ENCODE data around the gene BPIFA1. TPM values are rescaled to one million over a fixed set of nuclear protein-coding genes. Genes with fewer than 3 reads are reported as not detected.
A peak's percentile ranks its signal among the peaks of the same experiment; 100 is the strongest.

The BPIFA1 gene
- total RNA-seq (not detected), polyA plus RNA-seq (not detected)

- ATAC-seq (no peak), DNase-seq (no peak), FAIRE-seq (no peak)
- Histone ChIP-seq H3K36me3 (no peaks in the 10 kb centered on the region), H3K27ac (no peak within 1 kb of the TSS), H3K4me3 (no peak within 1 kb of the TSS), H3K9me3 (no peaks in the 10 kb centered on the region), H3K4me1 (no peaks in the 10 kb centered on the region), H3K27me3 (no peaks in the 10 kb centered on the region)
- TF ChIP-seq, protein P1, sequence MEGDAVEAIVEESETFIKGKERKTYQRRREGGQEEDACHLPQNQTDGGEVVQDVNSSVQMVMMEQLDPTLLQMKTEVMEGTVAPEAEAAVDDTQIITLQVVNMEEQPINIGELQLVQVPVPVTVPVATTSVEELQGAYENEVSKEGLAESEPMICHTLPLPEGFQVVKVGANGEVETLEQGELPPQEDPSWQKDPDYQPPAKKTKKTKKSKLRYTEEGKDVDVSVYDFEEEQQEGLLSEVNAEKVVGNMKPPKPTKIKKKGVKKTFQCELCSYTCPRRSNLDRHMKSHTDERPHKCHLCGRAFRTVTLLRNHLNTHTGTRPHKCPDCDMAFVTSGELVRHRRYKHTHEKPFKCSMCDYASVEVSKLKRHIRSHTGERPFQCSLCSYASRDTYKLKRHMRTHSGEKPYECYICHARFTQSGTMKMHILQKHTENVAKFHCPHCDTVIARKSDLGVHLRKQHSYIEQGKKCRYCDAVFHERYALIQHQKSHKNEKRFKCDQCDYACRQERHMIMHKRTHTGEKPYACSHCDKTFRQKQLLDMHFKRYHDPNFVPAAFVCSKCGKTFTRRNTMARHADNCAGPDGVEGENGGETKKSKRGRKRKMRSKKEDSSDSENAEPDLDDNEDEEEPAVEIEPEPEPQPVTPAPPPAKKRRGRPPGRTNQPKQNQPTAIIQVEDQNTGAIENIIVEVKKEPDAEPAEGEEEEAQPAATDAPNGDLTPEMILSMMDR (IDR thresholded peaks at IDR 0.05), result no peak
- 37 to 39% methylated on average over 5 of the region's 5 CpGs for WGBS, 2 donors
- intact Hi-C loops (cut with DNase I), result no loop called here
Observed at GRCh38 chr20:33235696-33236095, at the start of gene BPIFA1. Gene BPIFA1, plus strand, starts transcription at chr20:33235996. Its CDS starts 1,716 bp downstream, at chr20:33237712.

- H3K27ac ChIP-seq, result no peak overlapping the region
- no peak for FAIRE-seq
- no peaks in the 10 kb centered on the region for H3K9me3 ChIP-seq
- 81 to 85% methylated on average over 4 of the region's 4 CpGs for WGBS, 2 donors
- H3K4me3 ChIP-seq, result no peak overlapping the region
- no peak for DNase-seq
- H3K36me3 ChIP-seq, result no peaks in the 10 kb centered on the region
- H3K4me1 ChIP-seq, result peaks cover 0 to 17% (median 16%) of the 10 kb centered on the region in 3 donors
- intact Hi-C loops (cut with DNase I), result no loop called here
- ATAC-seq, result no peak
- H3K27me3 ChIP-seq, result no peaks in the 10 kb centered on the region
- TF ChIP-seq, protein P1 (IDR thresholded peaks at IDR 0.05), result no peak
Observed at GRCh38 chr20:33187491-33187890, 48.3 kb upstream of the BPIFA1 start.

DNA sequence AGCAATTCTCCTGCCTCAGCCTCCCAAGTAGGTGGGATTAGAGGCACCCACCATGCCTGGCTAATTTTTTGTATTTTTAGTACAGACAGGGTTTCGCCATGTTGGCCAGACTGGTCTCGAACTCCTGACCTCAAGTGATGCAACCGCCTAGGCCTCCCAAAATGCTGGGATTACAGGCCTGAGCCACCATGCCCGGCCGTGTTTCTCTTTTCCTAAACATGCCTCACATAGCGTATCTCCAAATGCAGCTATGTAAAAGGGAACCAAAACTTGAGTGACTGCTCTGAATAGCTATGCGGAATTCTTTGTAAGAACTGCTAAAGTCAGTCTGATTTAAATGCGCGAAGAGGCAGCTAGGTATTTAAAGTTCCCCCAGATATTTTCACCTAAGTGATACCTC is 47.4 kb upstream of the BPIFA1 start:
- 87% methylated on average over 9 of the region's 9 CpGs for WGBS, 2 donors

GRCh38 chr20:33191484-33191883 is 44.3 kb upstream of the BPIFA1 start:
- intact Hi-C loops (cut with DNase I), result no loop called here
- Histone ChIP-seq H3K27ac (no peak overlapping the region), H3K9me3 (no peaks in the 10 kb centered on the region), H3K36me3 (no peaks in the 10 kb centered on the region), H3K4me3 (no peak overlapping the region), H3K4me1 (peaks cover 0 to 18% (median 17%) of the 10 kb centered on the region in 3 donors), H3K27me3 (no peaks in the 10 kb centered on the region)
- 6% methylated on average over 3 of the region's 3 CpGs for WGBS, 2 donors
- TF ChIP-seq, protein P1 (IDR thresholded peaks at IDR 0.05), result no peak
- DNase-seq (no peak), ATAC-seq (peak; percentile 60 to 89 (median 82)), FAIRE-seq (no peak)

More for the DNA sequence above, 47.4 kb upstream of the BPIFA1 start:
- Histone ChIP-seq H3K36me3 (no peaks in the 10 kb centered on the region), H3K4me1 (peaks cover 0 to 18% (median 17%) of the 10 kb centered on the region in 3 donors), H3K27ac (no peak overlapping the region), H3K27me3 (no peaks in the 10 kb centered on the region), H3K4me3 (no peak overlapping the region), H3K9me3 (no peaks in the 10 kb centered on the region)
- ATAC-seq (no peak), FAIRE-seq (no peak), DNase-seq (no peak)
- intact Hi-C loops (cut with DNase I), result no loop called here
- TF ChIP-seq, protein P1 (IDR thresholded peaks at IDR 0.05), result no peak

- TF ChIP-seq, protein P1 (IDR thresholded peaks at IDR 0.05), result no peak
- Histone ChIP-seq H3K4me1 (peaks cover 0 to 18% (median 17%) of the 10 kb centered on the region in 3 donors), H3K9me3 (no peaks in the 10 kb centered on the region), H3K36me3 (no peaks in the 10 kb centered on the region), H3K27ac (no peak overlapping the region), H3K4me3 (no peak overlapping the region), H3K27me3 (no peaks in the 10 kb centered on the region)
- intact Hi-C loops (cut with DNase I), result no loop called here
- no peak for DNase-seq
- WGBS, 2 donors, result 83 to 93% methylated on average over 1 of the region's 1 CpG
- no peak for FAIRE-seq
- ATAC-seq, result peak in 3 of 4 donors; percentile 61 to 70 (median 64)
Observed at GRCh38 chr20:33191955-33192354, 43.8 kb upstream of the BPIFA1 start.

Data from pancreas (tissue), 10 donors.